ENCODE data around the gene GGACT.

Gene GGACT

DNA sequence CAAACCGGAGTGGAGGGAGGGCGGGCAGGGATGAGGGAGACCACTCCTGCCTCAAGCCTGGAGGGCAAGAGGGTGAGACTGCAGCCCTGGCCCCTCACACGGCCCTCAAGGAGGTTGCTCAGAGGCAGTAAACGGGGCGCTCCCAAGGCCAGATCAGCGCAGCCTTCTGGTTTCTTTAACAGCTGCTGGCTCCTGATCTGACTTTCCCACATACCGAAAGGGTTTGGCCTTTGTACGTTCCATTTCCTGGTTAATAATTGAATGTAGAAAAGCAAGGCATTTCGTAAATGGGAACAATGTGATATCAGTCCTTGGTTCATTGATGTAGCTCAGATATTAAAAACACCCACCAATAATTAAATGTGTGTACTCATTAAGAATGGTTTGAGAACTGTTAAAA is 71.5 kb downstream of the GGACT start:
- Histone ChIP-seq H3K4me3 (ENCODE audit: insufficient read depth, low read depth, low read length) (no peak overlapping the region), H3K4me1 (ENCODE audit: control insufficient read depth, insufficient read depth, low read length) (peaks cover 26% of the 10 kb centered on the region), H3K36me3 (ENCODE audit: control insufficient read depth, insufficient read depth, low read length) (no peaks in the 10 kb centered on the region), H3K9me3 (ENCODE audit: control insufficient read depth, low read length) (no peaks in the 10 kb centered on the region), H3K27me3 (ENCODE audit: control insufficient read depth, insufficient read depth, low read length, poor library complexity, severe bottlenecking) (no peaks in the 10 kb centered on the region), H3K27ac (ENCODE audit: insufficient read depth, low read depth, low read length, poor library complexity, severe bottlenecking) (no peak overlapping the region)
- 84 to 89% methylated on average over 9 of the region's 9 CpGs for WGBS, 2 experiments

DNA sequence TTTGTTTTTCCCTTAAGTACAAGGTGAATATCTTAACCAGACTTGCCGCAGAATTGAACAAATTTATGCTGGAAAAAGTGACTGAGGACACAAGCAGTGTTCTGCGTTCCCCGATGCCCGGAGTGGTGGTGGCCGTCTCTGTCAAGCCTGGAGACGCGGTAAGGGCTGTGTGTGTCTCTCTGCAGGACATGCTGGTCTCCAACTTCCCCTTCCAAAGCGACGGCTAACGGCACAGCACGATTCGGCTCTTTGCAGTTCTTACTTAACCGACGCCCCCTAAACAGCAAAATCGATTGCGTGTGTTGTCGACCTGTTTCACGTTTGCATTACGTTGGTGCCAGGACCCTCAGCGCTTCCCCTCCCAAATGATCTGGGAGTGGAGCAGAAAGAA is 73.2 kb downstream of the GGACT start:
- no peaks in the 10 kb centered on the region for H3K27me3 ChIP-seq (ENCODE audit: control insufficient read depth, insufficient read depth, low read length, poor library complexity, severe bottlenecking)
- H3K9me3 ChIP-seq (ENCODE audit: control insufficient read depth, low read length): no peaks in the 10 kb centered on the region
- WGBS, 2 experiments: 86% methylated on average over 20 of the region's 20 CpGs

GRCh38 chr13:100514788-100515409 is 73.7 kb downstream of the GGACT start:
- no peaks in the 10 kb centered on the region for H3K9me3 ChIP-seq (ENCODE audit: control insufficient read depth, low read length)
- no peak overlapping the region for H3K4me3 ChIP-seq (ENCODE audit: insufficient read depth, low read depth, low read length)
- no peaks in the 10 kb centered on the region for H3K27me3 ChIP-seq (ENCODE audit: control insufficient read depth, insufficient read depth, low read length, poor library complexity, severe bottlenecking)
- H3K4me1 ChIP-seq (ENCODE audit: control insufficient read depth, insufficient read depth, low read length): peaks cover 23% of the 10 kb centered on the region
- H3K27ac ChIP-seq (ENCODE audit: insufficient read depth, low read depth, low read length, poor library complexity, severe bottlenecking): no peak overlapping the region
- 2% methylated on average over 4 of the region's 5 CpGs for WGBS, 2 experiments
- no peaks in the 10 kb centered on the region for H3K36me3 ChIP-seq (ENCODE audit: control insufficient read depth, insufficient read depth, low read length)

More for the DNA sequence above, 73.2 kb downstream of the GGACT start:
- Histone ChIP-seq H3K4me1 (ENCODE audit: control insufficient read depth, insufficient read depth, low read length) (peaks cover 20% of the 10 kb centered on the region), H3K4me3 (ENCODE audit: insufficient read depth, low read depth, low read length) (no peak overlapping the region), H3K36me3 (ENCODE audit: control insufficient read depth, insufficient read depth, low read length) (no peaks in the 10 kb centered on the region), H3K27ac (ENCODE audit: insufficient read depth, low read depth, low read length, poor library complexity, severe bottlenecking) (no peak overlapping the region)

DNA sequence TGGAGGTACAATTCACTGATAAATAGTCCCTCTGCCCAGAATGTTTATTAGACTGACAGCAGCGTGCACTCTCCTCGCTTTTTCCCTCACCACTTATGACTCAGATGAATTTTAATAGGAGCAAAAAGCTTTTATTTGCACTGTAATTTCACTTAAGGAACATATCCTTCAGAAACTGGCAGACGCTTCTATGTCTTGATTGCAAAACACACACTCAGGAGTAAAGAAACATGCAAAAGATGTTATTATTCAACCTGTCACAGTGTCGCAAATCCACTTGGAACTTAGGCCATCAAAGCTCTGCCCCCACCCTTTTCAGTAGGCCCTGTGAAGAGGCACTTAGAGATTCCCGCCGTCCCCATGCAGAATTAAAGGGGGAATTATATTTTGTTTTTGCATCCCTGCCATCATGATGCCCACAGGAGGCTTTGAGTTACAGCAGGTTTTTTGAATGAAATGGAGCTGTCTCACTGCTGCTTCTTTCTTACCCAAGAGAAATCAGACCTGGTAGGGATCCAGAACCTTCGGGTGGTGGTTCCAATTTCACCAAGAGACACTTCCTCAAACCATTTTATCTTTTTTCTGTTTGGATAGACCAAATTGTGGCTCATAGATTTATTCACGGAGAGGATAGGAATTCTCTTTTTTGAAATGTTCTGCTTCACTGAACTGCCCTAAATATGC is 74.5 kb downstream of the GGACT start:
- no peaks in the 10 kb centered on the region for H3K9me3 ChIP-seq (ENCODE audit: control insufficient read depth, low read length)
- H3K27me3 ChIP-seq (ENCODE audit: control insufficient read depth, insufficient read depth, low read length, poor library complexity, severe bottlenecking): no peaks in the 10 kb centered on the region
- H3K36me3 ChIP-seq (ENCODE audit: control insufficient read depth, insufficient read depth, low read length): no peaks in the 10 kb centered on the region
- no peak overlapping the region for H3K27ac ChIP-seq (ENCODE audit: insufficient read depth, low read depth, low read length, poor library complexity, severe bottlenecking)
- H3K4me1 ChIP-seq (ENCODE audit: control insufficient read depth, insufficient read depth, low read length): peaks cover 23% of the 10 kb centered on the region
- H3K4me3 ChIP-seq (ENCODE audit: insufficient read depth, low read depth, low read length): no peak overlapping the region
- 69 to 80% methylated on average over 8 of the region's 8 CpGs for WGBS, 2 experiments

- no peak overlapping the region for H3K4me3 ChIP-seq (ENCODE audit: insufficient read depth, low read depth, low read length)
- H3K27me3 ChIP-seq (ENCODE audit: control insufficient read depth, insufficient read depth, low read length, poor library complexity, severe bottlenecking): no peaks in the 10 kb centered on the region
- H3K36me3 ChIP-seq (ENCODE audit: control insufficient read depth, insufficient read depth, low read length): no peaks in the 10 kb centered on the region
- no peaks in the 10 kb centered on the region for H3K9me3 ChIP-seq (ENCODE audit: control insufficient read depth, low read length)
- 68 to 73% methylated on average over 3 of the region's 3 CpGs for WGBS, 2 experiments
- H3K4me1 ChIP-seq (ENCODE audit: control insufficient read depth, insufficient read depth, low read length): peaks cover 23% of the 10 kb centered on the region
- no peak overlapping the region for H3K27ac ChIP-seq (ENCODE audit: insufficient read depth, low read depth, low read length, poor library complexity, severe bottlenecking)
Measured at GRCh38 chr13:100513171-100513570, 75.4 kb downstream of the GGACT start.

DNA sequence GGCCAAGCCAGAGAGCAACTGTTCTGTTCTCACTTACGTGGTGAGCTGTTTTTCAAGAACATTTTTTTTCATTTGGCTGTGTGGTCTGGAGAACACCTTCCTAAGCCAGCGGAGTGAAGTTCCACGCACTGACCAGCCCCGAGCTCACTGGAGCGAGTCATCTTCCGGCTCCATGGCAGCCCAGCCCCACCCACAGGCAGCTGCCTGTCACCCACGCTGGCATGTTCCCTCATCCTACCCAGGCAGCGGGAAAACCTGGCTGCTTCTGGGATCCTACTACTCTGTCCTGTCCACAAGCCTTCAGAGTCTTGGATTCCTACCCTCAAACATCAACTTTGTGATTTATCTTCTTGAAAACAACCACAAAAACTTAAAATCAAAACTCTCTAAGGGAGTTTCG is 76.2 kb downstream of the GGACT start:
- H3K27ac ChIP-seq (ENCODE audit: insufficient read depth, low read depth, low read length, poor library complexity, severe bottlenecking): no peak overlapping the region
- H3K4me3 ChIP-seq (ENCODE audit: insufficient read depth, low read depth, low read length): no peak overlapping the region
- WGBS, 2 experiments: 95 to 96% methylated on average over 9 of the region's 9 CpGs
- no peaks in the 10 kb centered on the region for H3K9me3 ChIP-seq (ENCODE audit: control insufficient read depth, low read length)
- peaks cover 23% of the 10 kb centered on the region for H3K4me1 ChIP-seq (ENCODE audit: control insufficient read depth, insufficient read depth, low read length)
- no peaks in the 10 kb centered on the region for H3K36me3 ChIP-seq (ENCODE audit: control insufficient read depth, insufficient read depth, low read length)
- H3K27me3 ChIP-seq (ENCODE audit: control insufficient read depth, insufficient read depth, low read length, poor library complexity, severe bottlenecking): no peaks in the 10 kb centered on the region

- WGBS, 2 experiments: 95 to 97% methylated on average over 7 of the region's 7 CpGs
- H3K27me3 ChIP-seq (ENCODE audit: control insufficient read depth, insufficient read depth, low read length, poor library complexity, severe bottlenecking): no peaks in the 10 kb centered on the region
- no peak overlapping the region for H3K4me3 ChIP-seq (ENCODE audit: insufficient read depth, low read depth, low read length)
- peaks cover 23% of the 10 kb centered on the region for H3K4me1 ChIP-seq (ENCODE audit: control insufficient read depth, insufficient read depth, low read length)
- H3K36me3 ChIP-seq (ENCODE audit: control insufficient read depth, insufficient read depth, low read length): no peaks in the 10 kb centered on the region
- no peak overlapping the region for H3K27ac ChIP-seq (ENCODE audit: insufficient read depth, low read depth, low read length, poor library complexity, severe bottlenecking)
- no peaks in the 10 kb centered on the region for H3K9me3 ChIP-seq (ENCODE audit: control insufficient read depth, low read length)
Measured at GRCh38 chr13:100511466-100511865, 77.1 kb downstream of the GGACT start.

DNA sequence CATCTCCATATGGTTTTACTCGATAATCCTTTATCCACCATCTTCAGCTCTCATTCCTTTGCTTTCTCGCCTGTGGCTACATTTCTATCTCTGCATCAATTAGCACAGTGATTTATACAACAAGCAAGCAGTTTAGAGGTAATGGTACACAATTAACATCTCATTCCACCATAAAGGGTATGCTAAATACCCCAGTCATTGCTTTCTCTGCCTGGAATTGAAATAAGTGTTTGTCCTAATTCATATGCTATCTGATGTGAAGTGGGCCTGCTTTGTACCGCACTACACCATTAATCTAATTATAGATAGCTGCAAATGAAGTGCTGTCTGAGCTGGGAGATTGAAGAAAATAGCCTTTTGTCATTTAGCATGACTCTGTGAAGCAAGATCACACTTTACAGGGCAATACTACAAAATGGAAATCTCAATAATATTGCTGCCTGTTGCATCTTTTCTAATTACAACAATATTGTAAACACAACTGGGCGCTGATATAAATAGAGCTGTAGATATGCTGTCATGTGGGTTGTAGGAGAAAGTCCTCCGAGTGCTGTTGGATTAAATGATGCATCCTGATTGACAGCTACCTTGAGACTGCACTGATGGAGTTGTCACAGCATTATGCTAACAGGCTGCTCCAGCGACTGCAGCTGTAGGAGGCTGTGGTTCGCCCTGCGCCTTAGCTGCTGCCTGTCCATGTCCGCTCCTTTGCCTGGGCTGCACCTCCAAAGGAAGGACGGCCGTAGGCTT is 78.2 kb downstream of the GGACT start:
- Histone ChIP-seq H3K9me3 (ENCODE audit: control insufficient read depth, low read length) (no peaks in the 10 kb centered on the region), H3K27ac (ENCODE audit: insufficient read depth, low read depth, low read length, poor library complexity, severe bottlenecking) (no peak overlapping the region), H3K4me1 (ENCODE audit: control insufficient read depth, insufficient read depth, low read length) (peaks cover 23% of the 10 kb centered on the region), H3K36me3 (ENCODE audit: control insufficient read depth, insufficient read depth, low read length) (no peaks in the 10 kb centered on the region), H3K27me3 (ENCODE audit: control insufficient read depth, insufficient read depth, low read length, poor library complexity, severe bottlenecking) (no peaks in the 10 kb centered on the region), H3K4me3 (ENCODE audit: insufficient read depth, low read depth, low read length) (no peak overlapping the region)
- WGBS, 2 experiments: 43 to 50% methylated on average over 10 to 11 of the region's 11 CpGs

- Histone ChIP-seq H3K9me3 (ENCODE audit: control insufficient read depth, low read length) (no peaks in the 10 kb centered on the region), H3K4me1 (ENCODE audit: control insufficient read depth, insufficient read depth, low read length) (peaks cover 18% of the 10 kb centered on the region), H3K4me3 (ENCODE audit: insufficient read depth, low read depth, low read length) (no peak overlapping the region), H3K27ac (ENCODE audit: insufficient read depth, low read depth, low read length, poor library complexity, severe bottlenecking) (no peak overlapping the region), H3K36me3 (ENCODE audit: control insufficient read depth, insufficient read depth, low read length) (no peaks in the 10 kb centered on the region), H3K27me3 (ENCODE audit: control insufficient read depth, insufficient read depth, low read length, poor library complexity, severe bottlenecking) (no peaks in the 10 kb centered on the region)
- 89 to 93% methylated on average over 8 of the region's 8 CpGs for WGBS, 2 experiments
Measured at GRCh38 chr13:100508996-100509395, 79.6 kb downstream of the GGACT start.

- Histone ChIP-seq H3K4me3 (ENCODE audit: insufficient read depth, low read depth, low read length) (no peak overlapping the region), H3K27me3 (ENCODE audit: control insufficient read depth, insufficient read depth, low read length, poor library complexity, severe bottlenecking) (no peaks in the 10 kb centered on the region), H3K36me3 (ENCODE audit: control insufficient read depth, insufficient read depth, low read length) (no peaks in the 10 kb centered on the region), H3K27ac (ENCODE audit: insufficient read depth, low read depth, low read length, poor library complexity, severe bottlenecking) (no peak overlapping the region), H3K4me1 (ENCODE audit: control insufficient read depth, insufficient read depth, low read length) (peaks cover 17% of the 10 kb centered on the region), H3K9me3 (ENCODE audit: control insufficient read depth, low read length) (no peaks in the 10 kb centered on the region)
- WGBS, 2 experiments: 92 to 93% methylated on average over 5 of the region's 6 CpGs
Measured at GRCh38 chr13:100508455-100508854, 80.1 kb downstream of the GGACT start.

Measured in ectodermal cell (in vitro differentiated cells).